HL-60/S4 treated with retinoic acid at 250 ng/mL for 4 days and 3 days (cell line): ENCODE results near the gene CLDN22.

ENCODE experiments used
- in situ Hi-C: fragments of 300-500 bp; cut with MboI; formaldehyde crosslinking; loops from 2 replicates; pipeline ENCODE4 v1.7.0; 2022; ENCODE audit warnings: low sequenced_read_pairs

The CLDN22 gene

DNA sequence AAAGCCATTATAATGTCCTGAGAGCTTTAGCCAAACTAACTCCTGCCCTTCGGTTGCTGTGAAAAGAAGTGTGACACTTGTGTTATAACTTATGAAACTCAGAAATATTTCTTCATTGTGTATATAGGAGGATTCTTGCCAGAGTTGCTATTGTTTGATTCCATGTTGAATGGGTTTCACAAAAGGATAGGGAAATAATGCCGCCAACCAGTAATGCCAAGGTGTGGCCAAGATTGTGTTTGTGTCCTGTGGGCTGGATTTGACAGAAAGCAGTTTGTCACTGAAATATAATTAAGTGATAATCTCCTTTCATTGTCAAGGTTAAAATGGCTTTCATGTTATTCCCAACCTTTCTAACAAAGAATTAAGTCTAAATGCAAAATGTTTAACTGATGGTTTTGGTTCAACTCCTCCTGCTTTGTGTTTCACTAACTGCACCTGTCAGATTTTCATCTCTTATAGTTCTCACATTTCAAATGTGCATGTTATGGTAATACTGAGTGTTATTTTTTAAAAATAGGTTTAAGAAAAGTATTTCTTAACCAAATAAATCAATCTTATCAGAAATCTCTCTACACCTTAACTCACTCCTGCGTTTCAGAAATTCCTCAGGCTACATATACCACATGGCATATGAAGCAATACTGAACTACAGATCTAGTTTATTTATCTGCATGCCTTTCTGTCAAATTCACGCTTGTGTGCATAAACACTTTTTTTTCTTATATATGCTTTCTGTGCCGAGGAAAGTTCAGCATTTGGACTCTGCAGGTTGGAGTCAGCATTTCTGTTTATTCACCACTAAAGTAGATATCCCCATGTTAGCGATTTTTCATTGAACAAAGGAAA is at the start of gene CLDN22:
Gene CLDN22, minus strand, starts transcription at position 66 of the 849 bp plus-strand sequence. Its CDS starts 58 bp downstream, at position 8.
- in situ Hi-C loops, result no loop called here

- in situ Hi-C loops, result no loop called here
Measured at GRCh38 chr4:183369073-183369472, 49.0 kb upstream of the CLDN22 start.

DNA sequence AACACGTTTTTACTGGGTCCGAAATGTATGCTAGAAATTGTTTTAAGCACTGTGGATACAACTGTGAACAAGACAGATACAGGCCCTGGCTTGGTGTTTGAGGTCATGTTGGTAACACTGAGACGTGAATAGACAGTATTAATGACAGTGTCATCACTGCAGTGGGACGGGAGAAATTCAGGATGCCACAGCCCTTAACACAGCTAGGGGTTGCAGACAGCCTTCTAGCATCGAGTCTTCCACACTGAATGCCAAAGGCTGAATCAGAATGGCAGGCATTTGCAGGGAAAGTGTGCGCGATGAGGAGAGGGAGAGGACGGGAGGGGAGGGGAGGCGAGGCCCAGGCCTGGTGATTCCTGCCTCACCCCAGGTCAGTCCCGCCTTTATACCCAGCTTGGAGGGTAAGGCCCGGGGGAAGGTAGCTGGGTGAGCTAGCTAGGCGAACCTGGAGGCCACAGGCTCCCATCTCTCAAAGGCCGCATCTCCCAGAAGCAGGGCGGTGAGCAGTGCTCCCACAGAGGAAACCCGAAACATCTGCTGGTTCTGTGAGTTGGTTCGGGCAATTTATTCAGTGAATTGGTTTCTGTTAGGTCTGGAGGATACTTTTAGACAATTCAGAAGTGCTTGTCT is 46.2 kb upstream of the CLDN22 start:
- in situ Hi-C loops, result no loop called here

GRCh38 chr4:183364025-183364424 is 43.9 kb upstream of the CLDN22 start:
- in situ Hi-C loops, result no loop called here

DNA sequence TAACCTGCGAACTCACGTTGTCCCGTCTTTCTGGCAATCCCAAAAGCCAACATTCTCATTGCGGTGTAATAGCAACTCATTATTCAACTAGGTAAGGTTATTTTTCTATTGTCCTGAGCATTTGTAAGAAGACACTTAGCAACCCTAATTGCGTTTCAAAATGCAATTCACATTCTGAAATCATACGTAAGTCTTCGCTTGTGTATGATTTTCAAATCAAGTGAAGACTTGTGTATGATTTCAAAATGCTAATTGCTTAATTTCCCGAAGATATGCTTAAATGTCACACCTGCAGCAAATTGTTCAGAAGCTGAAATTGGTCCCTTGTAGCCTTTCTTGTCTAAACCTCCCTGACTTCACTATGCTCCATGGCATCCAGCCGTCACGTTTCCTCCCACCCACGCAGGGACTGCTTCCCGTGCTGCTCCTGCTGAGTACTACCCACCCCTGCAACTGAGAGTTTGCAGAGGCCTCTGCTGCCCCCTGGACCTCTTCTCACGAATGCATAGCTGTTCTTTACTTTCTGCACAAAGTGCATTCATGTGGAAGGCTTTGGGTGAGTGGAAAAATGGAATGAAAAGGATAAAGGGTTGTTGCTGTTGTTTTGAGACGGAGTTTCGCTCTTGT is 43.0 kb upstream of the CLDN22 start:
- in situ Hi-C loops, result no loop called here

DNA sequence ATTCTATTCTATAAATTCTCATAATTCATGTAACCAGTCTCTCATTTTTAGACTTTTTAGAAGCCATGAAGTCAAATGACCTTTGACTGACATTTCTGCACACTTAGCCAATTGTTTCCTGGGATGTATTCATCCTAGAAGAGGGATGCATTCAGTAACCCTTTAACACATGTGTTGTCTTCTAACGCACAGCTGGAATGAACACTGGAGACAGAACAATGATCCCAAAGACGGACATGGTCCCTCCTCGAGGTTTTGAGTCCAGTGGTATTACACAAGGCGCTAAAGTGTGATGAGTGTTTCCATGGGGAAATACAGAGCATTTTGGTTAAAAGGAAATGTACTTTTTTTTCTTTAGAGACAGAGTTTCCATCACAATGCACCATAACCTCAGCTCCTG is 42.0 kb upstream of the CLDN22 start:
- in situ Hi-C loops, result no loop called here

DNA sequence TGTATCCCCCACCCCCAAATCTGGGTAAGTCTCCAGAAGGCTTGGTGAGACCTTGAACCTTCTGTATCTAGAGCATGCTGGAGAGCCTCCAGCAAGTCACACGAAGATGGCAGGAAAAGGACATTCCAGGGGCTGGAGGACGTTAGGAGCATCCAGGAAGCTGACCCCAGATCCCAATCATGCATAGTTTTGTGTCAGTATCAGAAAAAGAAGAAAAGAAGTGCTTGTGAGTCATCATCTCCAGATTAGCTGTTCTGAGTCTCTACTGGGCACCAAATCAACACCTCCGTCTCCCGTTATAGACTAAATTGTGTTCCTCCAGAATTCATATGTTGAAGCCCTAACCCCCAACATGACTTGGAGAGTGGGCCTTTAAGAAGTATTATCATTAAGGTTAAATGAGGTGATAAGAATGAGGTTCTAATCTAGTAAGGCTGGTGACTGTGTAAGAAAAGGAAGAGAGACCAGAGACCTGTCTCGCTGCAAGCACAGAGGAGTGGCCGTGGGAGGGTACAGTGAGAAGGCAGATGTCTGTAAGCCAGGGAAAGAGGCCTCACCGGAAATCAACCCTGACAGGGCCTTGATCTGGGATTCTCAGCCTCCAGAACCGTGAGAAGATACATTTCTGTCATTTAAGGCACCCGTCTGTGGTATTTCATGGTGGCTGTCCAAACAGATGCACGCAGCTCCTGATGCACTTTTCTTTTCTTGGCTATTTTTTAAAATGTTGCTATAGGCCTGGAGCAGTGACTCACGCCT is 40.3 kb upstream of the CLDN22 start:
- in situ Hi-C loops, result no loop called here

DNA sequence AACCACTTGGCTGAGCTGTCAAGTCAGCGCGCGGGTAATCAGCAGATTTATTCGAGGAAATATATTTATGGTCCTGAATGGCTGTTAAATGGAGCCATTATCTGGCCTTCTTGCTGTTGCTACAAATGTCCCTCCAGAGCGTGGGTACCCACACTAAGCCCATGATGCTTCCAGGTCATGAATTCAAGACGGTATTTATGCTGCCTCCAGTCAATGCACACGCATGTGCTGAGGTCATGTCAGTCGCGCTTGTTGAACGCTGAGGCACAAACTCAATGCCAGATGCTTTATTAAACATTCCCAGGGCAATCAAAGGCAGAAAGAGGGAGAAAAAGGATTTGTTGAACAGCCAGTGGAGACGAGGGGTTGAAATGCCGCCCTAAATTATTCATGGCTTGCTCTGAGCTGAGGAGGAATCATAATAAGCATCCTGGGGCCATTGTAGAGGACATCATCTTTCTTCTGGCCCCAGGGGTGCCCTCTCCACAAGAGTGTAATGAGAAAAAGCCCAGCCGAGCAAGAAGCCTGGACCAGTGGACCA is 38.2 kb upstream of the CLDN22 start:
- in situ Hi-C loops, result no loop called here

- in situ Hi-C loops, result no loop called here
Measured at GRCh38 chr4:183356931-183357675, 37.0 kb upstream of the CLDN22 start.

DNA sequence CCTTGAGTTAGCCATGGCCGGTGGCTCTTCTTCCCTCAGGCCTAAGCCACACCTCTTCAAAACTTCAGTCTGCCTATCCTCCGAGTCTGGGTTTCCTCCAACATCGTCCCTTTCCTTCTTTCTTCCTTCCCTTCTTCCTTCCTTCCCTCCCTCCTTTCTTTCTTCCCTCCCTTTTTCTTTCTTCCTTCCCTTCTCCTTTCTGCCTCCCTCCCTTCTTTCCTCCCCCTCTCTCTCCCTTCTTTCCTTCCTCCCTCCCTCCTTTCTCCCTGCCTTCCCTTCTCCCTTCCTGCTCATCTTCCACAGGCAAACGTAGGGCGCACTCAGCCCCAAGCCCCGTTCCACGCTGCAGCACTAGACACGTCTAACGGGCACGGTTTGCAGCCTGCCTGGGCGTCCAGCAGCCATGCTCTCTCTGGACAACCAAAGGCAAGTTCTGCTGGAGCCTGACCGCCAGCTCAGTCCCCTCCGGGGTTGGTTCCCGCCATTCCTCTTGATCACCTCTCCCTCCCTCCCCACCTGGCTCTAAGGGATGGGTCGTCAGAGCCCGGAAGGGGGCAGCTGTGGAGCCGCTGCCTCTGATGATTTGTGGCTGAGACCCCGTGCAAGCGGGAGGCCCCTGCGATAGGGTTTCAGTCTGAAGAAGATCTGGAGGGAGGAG is 36.2 kb upstream of the CLDN22 start:
- in situ Hi-C loops, result no loop called here

- in situ Hi-C loops, result no loop called here
Measured at GRCh38 chr4:183355405-183355804, 35.3 kb upstream of the CLDN22 start.

GRCh38 chr4:183354219-183354618 is 34.1 kb upstream of the CLDN22 start:
- in situ Hi-C loops, result no loop called here

DNA sequence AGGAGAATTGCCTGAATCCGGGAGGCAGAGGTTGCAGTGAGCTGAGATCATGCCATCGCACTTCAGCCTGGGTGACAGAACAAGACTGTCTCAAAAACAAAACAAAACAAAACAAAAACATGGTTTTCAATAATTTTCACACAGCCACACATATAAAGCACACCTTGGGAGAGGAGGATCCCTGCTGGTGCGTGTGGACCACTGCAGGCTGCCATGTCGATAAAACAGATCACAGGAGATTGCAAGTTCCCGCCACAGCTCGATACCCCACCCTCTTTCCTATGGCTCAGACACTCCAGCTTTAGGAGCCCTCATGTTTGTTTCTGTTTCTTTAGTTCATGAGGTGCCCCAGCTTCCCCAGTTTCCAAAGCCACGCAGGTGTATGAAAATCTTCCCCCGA is 33.5 kb upstream of the CLDN22 start:
- in situ Hi-C loops, result no loop called here

GRCh38 chr4:183352546-183352945 is 32.5 kb upstream of the CLDN22 start:
- in situ Hi-C loops, result no loop called here

DNA sequence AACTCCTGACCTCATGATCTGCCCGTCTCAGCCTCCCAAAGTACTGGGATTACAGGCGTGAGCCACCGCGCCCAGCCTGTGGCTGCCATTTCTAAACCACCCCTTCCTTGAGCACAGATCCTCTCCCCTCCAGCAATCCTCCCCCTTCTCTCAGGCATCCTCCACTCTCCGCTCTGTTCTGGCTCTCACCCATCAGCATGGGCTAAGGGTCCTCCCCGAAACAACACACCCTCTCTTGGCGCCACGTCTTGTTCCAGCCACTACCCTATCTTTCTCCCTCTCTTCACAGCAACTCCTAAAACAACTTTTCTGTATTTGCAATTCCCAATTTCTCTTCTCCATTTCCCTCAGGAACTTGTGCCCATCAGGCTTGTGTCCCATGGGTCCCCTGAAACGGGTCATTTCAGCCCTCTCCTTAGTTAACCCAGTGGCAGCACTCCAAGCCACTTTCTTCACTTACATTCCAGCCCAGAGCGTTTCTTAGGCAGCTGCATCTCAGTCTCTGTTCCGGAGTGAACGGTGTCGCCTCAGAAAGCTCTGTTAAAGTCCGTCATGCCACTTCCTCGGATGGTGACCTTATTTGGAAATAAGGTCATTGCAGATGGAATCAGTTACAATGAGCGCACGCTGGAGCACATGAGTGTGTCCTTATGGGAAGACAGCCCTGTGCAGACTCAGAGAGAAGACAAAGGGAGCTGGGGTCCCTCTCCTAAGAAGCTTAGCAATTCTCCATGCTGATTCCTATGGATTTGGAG is 30.4 kb upstream of the CLDN22 start:
- in situ Hi-C loops, result no loop called here

GRCh38 chr4:183349673-183350072 is 29.6 kb upstream of the CLDN22 start:
- in situ Hi-C loops, result no loop called here

- in situ Hi-C loops, result no loop called here
Measured at GRCh38 chr4:183348706-183349659, 28.9 kb upstream of the CLDN22 start.

- in situ Hi-C loops, result no loop called here
Measured at GRCh38 chr4:183348136-183348535, 28.1 kb upstream of the CLDN22 start.
